SHP77 treated with DMSO at 0.1 percent for 48 hours (cell line): ENCODE data around the gene CAV3.

Experiments
- DNase-seq: peaks from one replicate; lab custom pipeline; 2025; lab: John Stamatoyannopoulos, UW

The CAV3 gene

DNA sequence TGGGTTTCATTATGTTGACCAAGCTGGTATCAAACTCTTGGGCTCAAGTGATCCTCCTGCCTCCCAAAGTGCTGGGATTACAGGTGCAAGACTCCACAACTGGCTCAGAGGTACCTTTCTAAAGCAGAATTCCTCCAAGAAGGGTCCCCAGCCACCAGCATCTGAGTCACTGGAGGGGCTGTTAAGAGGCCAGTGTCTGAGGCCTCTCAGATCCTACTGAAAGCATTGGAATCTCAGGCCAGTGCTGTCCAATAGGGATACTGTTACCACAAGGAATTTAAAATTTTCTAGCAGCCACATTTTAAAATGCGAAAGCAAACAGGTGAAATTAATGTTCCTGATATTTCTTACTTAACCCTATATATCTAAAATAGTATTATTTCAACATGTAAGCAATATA is 1.3 kb downstream of the CAV3 start:
- no peak for DNase-seq

DNA sequence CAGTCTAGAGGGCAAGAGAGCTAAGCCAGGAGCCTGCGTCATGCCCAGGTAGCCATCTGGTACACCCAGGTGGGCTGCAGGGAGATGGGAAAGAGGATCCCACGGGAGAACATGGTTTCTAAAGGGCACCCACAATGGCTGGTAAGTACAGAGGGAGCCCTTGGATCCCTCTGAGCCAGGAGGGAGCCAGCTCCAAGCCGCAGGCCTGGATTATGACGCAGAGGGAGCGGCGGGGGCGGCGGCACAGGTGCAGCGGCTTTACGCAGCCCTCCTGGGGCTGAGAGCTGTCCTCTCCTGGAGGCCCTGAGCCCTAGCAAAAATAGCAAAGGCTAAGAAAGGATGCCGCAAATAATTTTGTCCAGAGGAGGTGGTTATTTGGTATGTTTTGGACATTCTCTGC is 2.8 kb downstream of the CAV3 start:
- no peak for DNase-seq

DNA sequence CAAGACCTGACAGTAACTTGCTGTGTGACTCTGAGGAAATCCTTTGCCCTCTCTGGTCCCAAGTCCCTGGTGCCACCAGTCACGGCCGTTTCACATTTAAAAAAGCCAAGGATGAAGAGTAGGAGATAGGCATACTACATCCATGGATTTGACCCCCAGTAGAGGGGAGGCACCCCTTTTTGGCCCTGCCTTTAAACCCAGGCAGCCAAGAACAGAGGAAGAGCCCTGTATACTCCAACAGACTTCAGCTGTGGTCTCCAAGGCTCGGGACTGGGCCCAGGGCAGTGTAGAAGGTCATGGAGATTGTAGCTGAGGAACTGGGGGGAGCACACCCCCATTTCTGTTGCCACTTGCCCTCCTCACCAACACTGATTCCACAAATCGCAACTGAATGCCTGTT is 3.7 kb downstream of the CAV3 start:
- no peak for DNase-seq

DNA sequence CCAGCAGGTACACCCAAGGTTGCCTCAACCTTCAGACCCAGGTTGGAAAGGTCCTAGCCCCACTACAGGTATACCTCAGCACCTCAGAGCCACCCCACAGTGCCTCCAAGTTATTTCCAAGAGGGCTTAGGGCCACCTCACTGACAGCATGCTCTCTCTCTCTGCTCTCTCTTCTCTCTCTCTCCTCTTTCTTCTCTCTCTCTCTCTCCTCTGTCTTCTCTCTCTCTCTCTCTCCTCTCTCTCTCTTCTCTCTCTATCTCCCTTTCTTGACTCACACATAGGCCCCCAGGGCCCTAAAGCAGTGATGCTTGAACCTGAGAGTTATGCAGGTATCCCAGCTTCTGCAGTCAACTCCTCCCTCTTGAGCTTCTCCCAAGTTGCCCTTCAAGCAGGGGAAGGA is 4.2 kb downstream of the CAV3 start:
- no peak for DNase-seq

DNA sequence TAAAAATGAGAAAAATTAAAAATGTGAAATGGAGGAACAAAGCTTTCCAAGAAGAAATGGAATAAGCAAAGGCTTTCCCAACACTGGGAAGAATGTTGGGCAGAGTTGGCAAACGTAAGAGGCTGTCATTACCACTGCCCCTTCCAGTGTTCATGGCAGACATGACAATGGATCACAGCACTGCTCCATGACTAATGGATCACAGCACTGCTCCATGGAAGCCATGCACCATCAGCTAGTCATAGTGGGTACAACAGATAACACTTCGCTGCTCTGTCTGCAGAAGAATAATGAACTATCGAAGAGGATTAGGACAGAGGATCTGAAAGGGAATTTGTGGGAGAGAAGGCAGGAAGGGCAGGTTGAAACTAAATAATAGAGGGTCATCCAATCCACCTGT is 5.0 kb downstream of the CAV3 start:
- no peak for DNase-seq

DNA sequence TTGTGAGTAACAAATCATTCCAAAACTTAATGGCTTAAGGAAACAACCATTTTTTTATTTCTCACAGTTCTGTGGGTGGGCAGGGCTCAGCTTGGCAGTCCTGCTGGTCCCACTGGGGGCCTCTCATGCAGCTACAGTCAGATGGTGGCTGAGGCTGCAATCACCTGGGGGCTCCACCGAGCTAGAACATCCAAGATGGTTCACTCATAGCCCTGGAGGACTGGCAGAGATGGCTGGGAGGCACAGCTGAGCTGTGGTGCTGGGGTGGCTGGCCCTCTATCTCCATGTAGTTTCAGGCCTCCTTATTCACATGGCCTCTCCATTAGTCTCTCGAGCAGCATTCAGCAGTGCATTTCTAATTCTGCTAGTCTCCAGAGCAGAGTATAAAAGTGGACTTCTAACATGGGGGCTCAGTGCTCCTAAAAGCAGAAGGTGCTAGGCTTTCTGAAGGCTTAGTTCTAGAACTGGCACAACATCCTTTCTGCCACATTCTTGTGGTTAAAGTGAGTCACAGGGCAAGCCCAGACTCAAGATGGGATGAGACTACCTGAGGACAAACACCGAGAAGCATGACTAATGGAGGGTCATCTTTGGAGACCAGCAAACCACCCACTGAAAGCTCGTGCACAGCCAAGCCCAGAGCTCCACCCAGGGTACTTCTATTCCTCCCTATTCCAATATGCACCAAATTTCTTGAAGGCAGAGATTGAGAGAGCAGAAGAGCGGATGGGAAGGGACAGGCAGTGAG is 6.3 kb downstream of the CAV3 start:
- no peak for DNase-seq

DNA sequence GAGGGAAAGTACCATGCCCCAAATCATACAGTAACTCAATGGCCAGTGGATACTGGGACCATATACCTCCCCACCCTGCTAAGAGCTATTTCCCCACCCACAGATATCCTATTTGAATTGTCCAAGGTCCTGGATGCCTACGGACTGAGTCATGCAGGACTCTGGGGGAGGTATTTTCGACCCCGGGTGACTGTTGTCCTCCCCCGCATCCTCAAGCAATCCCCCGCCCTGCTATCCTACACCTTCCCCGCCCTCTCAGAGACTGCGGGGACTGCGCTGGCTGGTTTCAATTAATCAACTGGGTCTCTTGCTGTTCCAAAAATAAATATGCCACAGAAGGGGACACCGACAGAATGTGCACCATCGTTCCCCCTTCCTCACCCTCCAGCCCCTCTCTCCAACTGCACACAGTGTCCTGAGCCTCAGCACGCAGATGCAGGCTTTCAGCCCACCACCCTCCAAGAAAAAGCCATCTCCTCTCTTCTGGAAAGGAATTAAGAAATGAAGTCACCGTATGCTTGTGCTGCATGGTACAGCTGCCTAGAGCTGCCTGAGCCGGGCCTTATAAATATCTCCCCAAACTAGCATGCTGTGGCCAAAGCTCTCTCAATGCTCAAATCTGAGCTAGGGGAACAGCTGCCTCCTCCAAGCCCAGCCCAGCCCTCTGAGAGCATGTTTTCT is 8.1 kb downstream of the CAV3 start:
- DNase-seq, result no peak

DNA sequence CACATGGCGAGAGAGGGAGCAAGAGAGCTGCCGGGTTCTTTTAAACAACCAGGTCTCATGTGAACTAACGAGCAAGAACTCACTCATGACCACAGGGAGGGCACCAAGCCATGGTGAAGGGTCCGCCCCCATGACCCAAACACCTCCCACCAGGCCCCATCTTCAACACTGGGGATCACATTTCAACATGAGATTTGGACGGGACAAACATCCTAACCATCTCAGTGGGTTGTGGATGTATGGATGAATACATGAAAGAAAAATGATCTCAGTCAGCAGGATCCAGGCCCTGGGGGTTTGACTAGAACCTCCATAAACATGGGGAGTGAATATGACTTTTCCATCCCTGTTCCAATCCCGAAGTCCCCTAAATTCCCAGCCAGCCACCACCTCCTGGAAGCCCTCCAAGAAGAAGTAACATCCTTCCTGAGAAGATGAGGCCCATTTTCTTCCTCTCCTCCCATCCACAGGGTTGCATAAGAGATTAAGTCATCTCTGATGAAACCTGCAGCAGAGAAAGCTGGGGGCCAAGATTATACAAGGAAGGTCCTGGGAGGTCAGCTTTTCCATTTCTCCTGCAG is 9.5 kb downstream of the CAV3 start:
- DNase-seq, result no peak

DNA sequence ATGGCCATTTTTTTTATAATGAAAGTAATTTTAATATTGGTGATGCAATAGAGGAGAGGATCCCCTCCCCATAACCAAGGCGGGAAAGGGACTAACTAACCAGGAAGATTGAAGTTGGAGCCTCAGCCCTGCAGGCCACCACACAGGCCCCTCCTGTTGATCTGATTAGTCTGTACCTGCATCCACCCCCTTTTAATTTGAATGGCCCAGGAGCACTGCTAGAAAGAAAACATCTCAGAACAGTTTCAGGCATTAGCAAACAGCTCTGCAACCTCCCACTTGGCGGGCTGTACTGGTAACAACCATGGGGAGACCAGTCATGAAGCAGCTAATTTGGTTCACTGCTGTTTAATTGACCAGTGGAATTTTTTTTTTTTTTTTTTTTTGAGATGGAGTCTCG is 10.3 kb downstream of the CAV3 start:
- DNase-seq, result no peak

DNA sequence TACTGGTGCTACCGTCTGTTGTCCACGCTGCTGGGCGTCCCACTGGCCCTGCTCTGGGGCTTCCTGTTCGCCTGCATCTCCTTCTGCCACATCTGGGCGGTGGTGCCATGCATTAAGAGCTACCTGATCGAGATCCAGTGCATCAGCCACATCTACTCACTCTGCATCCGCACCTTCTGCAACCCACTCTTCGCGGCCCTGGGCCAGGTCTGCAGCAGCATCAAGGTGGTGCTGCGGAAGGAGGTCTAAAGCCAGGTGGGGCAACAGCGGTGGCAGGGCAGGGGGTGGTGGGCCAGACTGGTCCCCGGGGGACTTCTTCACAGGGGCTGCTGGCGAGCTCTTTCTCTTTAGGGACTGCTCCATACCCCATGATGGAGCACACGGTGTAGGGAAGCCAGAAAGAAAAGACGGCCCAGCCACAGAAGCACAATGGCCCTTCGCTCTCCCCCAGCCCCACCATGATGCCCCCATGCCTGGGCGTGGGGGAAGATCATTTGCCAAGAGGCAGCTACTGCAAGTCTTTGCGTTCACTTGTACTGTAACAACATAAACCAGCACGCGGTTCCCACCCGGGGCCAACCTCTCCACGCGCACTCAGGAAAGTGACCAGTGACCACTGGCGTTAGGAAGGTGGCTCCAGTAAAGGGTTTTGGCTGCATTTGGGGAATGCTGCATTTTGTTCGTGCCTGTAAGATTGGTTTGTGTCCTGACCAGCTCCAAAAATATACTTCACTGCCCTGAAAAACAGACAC is 12.2 kb downstream of the CAV3 start:
- no peak for DNase-seq

DNA sequence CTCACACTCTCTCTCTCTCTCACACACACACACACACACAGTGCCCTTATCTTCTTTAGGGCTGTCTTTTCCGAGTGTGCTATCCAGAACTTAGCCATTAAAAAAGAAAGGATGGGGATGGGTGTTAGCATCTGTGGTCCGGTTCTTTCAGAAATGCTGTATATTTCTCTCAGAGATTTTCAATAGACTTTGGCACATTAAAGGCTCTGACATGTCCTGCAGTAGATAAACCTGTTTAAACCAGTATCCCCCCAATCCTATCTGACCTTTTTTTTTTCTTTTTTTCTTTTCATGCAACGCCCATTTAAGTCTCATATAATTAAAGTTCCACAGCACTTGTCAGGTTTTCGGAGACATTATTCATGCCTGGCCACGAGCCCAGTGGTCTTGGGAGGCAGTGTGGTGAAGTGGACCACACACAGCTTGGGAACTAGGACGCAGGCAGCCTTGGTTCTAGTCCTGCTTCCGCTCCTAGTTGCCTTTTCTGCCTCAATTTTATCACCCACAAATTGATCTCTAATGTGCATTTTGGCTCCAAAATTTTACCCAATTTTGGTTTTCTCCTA is 13.3 kb downstream of the CAV3 start:
- DNase-seq, result no peak

DNA sequence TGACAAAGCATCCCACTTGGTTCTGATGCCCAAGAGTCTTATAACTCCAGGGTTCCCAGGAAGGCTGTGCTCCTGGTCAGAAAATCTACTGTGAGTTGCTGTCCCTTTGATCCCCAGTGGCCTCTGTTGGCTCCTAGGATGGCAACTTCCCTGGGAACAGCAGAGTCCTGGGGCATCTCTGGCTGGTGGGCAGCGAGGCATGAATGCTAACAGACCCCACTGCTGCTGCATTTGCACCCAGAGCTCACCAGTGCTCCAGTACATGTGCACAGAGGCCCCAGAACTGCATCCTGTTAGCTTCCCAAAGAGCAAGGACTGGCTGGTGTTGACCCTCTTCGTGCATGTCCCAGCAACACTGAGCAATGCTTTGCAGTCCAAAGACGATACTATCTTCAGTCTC is 15.7 kb downstream of the CAV3 start:
- no peak for DNase-seq

DNA sequence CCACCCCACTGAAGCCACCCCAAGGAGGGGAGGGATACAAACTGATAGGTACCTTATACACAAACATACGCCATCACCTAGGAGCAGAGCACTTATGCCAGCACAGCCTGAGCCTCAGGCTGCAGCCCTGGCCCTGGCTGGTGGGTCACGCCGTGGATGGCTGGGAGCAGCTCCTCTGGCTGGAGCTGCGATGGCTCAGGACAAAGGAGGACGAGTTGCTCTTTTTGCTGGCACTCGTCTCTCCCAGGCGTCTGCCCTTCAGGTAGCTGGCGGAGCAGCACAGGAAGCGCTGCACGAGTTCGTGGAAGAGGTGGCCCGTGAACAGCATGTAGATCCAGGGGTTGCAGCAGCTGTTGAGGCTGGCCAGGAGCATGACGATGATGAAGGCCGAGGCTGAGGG is 19.2 kb downstream of the CAV3 start:
- DNase-seq, result no peak

DNA sequence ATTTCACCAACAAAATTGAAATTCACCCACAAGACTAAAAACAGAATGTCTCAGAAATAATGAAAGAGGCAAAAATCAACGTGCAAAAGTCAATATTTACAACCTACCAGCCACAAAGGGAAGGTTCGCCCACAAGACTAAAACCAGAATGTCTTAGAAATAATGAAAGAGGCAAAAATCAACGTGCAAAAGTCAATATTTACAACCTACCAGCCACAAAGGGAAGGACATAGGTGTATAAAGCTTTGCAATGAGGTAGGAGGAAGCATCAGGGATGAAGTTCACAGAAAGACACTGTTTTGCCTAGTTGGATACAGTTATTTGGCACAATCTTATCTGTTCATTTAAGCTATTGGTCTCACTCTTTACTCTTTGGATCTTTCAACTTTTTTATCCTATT is 21.5 kb downstream of the CAV3 start:
- DNase-seq, result no peak

DNA sequence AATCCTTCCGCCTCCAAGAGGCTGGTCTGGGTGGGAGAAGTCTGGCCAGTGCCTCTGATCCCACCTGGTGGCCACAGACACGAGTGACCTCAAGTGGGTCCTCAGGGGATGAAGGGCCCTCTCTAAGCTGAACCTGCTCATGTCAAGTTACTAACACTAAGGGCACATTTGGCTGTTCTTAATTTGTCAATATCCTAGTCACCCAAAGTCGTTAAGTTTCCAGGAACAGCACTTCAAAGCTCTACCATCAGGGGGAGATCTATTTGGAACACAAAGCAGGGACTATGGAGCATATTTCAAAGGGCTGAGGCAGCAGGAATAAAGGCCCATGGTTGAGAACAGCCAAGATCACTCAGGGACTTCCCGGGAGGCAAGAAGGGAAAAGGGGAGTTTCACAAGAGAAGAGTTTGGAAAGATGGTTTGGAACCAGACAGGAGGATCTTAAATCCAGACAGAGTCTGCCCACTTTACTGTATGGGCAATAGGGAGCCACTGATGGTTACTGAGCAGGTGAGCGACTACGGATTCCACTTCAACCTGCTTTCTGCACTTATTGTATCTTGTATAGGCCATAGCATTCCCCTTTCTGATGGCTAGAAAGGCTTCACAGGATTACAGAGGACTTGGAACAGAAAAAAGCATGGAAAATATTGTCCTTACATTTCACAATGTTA is 22.1 kb downstream of the CAV3 start:
- no peak for DNase-seq

DNA sequence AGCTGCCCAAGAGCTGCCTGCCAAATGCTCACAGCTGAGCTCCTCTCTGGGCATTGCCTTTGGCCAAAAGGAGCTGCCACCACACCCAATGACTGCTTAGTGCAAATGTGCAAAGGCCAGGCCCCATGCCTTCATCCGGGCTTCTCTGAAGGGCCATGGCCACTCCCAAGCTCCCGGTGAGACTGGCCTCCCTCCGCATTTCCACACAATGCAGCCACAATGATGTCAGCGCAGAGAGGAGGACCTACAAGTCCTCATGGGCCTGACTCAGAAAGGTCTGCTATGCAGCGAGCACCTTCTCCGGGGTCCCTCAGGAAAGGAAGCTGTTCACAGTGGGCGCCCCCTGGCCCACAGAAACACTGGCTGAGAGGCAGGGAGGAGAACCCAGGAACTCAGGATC is 23.1 kb downstream of the CAV3 start:
- no peak for DNase-seq

DNA sequence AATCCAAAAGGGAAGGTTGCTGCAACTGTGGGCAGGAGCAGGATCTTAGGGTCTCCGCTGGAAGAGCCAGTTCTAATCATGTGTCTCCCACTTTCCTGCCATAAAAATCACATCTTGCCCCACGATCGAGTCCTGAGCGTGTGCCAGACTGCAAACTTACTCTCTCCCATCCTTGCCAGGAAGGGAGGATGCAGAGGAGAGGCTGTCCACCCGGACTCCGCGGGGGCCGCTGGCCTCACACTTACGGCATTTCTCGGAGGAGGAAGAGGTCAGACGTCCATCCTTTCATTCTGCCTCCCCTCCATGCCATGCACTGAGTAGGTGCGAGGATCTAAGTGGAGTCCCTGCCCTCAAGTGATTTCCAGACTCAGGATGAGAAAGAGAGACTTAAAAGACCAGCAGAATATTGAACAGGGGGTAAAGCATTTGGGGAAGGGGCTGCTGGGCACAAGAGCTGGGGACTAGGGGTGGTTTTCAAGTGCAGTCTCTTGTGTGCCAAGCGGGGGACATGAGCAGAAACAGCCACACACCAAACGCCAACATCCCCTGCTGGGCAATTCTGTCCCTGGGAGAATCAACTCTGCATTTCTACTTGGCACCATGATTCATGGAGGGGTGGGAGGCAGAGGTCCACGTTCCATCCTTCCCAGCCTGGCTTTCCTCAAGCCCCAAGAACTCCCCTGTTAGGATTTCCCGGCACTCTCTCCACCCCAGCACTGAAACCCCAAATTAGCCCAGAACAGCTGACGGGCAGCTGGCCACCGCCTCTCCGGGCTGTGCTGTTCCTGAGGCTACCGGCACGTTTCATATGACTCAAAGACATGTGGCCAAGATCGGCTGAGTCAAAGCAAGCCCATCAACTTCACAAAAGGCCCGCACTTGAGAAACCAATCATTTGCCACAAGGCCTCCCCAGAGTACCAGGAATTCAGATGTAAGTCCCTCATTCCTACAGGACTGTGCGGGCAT is 24.2 kb downstream of the CAV3 start:
- DNase-seq, result no peak

DNA sequence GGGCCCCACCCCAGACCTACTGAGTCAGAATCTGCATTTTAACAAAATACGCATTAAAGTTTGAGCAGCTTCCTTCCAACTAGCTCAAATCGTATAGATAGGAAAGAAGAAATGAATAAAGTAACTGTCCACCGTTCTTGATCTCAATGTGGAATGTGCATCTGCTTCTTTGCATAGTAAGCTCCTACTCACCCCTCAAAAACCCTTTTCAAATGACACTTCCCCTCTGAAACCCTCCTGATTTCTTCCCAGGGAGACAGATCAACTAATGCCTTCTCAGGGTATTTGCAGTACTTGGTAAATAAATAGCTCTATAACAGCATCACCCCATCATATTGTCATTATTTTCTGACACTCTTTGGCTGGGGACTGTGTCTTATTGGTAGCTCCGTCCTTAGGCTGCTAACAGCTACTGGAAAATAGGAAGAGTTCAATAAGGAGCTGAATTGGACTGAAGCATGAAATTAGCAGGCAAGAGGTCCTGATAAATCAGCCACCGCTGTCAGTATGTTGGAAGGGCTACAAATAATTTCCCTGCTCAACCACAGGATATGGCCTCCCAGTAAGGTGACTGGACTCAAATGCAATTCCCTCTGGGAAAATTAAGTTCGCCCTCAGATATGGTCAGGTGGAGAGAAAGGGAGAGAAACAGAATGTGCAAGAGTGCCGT is 25.6 kb downstream of the CAV3 start:
- no peak for DNase-seq

DNA sequence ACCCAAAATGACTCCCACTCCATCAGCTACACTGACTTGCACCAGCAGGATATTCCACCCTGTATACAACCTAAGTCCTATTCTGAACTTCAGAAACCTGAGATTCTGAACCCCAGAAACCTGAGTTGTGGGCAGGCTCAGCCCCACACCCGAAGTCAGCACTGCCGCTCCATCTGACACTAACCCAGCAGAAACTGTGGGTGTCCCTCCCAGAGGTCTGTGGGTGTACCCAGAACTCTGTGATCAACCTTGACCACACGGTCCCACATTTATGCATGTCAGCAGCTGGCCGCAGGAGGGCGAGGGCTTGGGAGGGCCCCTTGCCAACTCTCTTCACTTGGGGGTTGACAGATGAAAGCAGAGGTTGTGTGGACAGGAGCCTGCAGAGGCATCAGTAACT is 26.5 kb downstream of the CAV3 start:
- DNase-seq, result no peak

DNA sequence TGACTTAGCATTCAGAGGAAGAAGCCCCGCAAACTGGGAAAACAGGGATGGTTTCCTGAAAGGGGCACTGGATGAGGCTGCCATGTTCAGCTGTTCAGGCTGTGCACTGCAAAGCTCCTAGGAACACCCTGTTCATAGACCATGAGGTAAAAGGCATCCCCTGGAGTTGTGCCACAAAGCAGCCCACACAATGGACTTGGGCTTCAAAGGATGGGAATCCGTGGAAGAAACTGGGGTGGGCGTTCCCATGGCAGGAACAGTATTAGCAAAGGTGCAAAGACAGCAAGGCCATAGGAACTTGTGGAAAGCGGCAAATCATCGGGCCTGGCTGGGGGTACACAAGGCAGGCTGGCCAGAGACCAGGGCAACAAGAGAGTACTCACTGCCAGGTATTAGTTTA is 26.9 kb downstream of the CAV3 start:
- no peak for DNase-seq
